ENCODE results near the gene SPATA4. TPM values are rescaled to one million over a fixed set of nuclear protein-coding genes. Genes with fewer than 3 reads are reported as not detected.
A peak's percentile ranks its signal among the peaks of the same experiment; 100 is the strongest.

SPATA4 gene
- not detected for total RNA-seq

DNA sequence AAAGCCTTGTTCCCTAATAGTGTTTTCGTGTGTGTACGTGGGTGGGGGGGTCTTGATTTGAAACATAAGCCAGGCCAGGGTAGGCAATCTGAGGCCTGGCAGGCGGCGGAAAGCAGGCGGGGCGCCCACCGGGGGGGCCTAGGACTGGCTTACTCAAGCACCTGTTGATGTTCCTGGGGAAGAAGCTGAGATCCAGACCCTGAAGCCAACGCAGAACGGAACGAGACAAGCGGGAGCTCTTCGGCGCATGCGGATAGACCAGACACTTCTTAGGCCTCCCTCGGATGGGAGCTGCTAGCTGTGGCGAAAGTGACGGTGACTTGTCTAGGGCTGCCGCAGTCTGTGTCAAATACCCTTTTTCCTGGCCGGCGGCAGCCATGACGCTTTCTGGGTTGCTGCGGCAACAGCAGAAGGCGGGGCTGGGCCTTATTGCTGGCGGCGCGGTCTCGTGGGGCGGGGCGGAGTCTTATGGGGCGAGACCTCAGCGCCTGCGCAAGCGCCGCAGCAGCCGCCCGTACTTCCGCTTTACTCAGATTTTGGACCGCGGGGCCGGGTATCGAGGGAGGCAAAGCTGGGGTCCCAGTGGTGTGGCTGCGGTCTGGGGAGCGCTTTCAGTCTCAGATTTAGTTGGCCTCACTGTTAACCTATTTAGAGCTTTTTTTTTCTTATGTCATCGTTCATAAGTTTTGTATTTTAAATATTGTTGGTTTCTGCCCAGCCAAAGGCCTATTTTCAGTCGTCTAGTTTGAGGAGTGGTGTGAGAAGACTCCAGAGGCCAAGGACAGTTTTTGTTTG, at the start of gene SPATA4:
Gene SPATA4 (minus strand): TSS at position 402 of the 795 bp plus-strand sequence. CDS start 23 bp downstream, at position 379.
- intact Hi-C loops (cut with DNase I; ENCODE audit: low total_unique reads): no loop called here
- TF ChIP-seq, protein P1, sequence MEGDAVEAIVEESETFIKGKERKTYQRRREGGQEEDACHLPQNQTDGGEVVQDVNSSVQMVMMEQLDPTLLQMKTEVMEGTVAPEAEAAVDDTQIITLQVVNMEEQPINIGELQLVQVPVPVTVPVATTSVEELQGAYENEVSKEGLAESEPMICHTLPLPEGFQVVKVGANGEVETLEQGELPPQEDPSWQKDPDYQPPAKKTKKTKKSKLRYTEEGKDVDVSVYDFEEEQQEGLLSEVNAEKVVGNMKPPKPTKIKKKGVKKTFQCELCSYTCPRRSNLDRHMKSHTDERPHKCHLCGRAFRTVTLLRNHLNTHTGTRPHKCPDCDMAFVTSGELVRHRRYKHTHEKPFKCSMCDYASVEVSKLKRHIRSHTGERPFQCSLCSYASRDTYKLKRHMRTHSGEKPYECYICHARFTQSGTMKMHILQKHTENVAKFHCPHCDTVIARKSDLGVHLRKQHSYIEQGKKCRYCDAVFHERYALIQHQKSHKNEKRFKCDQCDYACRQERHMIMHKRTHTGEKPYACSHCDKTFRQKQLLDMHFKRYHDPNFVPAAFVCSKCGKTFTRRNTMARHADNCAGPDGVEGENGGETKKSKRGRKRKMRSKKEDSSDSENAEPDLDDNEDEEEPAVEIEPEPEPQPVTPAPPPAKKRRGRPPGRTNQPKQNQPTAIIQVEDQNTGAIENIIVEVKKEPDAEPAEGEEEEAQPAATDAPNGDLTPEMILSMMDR (IDR thresholded peaks at IDR 0.05): no peak
- no peak for TF ChIP-seq POLR2A (IDR thresholded peaks at IDR 0.05)
- H3K4me3 ChIP-seq (ENCODE audit: low read depth, poor library complexity, severe bottlenecking): peak within 1 kb of the TSS; percentile 39
- WGBS, 2 donors: 0 to 2% methylated on average over 43 to 44 of the region's 45 CpGs
- peak; percentile 90 to 98 for DNase-seq (ENCODE audit: low spot score in 2 of 2)

DNA sequence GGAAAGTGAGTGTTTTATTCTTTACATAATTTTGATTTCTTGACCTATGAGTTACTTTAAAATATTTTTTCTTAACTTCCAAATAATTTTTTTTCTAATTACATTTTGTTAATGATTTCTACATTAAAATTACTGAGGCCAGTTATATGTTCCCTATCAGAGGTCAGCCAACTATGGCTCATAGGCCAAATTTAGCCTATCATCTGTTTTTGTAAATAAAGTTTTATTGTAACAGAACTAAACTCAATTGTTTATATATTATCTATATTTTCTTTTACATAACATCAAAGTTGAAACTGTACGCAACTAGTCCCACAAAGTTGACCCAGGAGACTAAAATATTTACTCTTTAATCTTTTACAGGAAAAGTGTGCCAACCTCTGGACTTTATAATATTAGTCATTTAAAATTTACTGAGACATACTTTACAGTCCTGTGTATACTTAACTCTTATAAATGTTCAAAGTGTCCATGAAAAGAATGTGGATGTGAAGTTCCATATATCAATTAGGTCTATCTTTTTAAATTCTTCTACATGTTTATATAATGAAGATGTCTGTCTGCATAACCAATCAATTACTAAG, 47.5 kb upstream of the SPATA4 start:
- WGBS, 2 donors: 92 to 94% methylated on average over 1 of the region's 1 CpG
- intact Hi-C loops (cut with DNase I; ENCODE audit: low total_unique reads): no loop called here
- TF ChIP-seq, protein P1 (IDR thresholded peaks at IDR 0.05): no peak
- TF ChIP-seq POLR2A (IDR thresholded peaks at IDR 0.05): no peak
- DNase-seq (ENCODE audit: low spot score in 2 of 2): no peak
- H3K4me3 ChIP-seq (ENCODE audit: low read depth, poor library complexity, severe bottlenecking): no peak overlapping the region

DNA sequence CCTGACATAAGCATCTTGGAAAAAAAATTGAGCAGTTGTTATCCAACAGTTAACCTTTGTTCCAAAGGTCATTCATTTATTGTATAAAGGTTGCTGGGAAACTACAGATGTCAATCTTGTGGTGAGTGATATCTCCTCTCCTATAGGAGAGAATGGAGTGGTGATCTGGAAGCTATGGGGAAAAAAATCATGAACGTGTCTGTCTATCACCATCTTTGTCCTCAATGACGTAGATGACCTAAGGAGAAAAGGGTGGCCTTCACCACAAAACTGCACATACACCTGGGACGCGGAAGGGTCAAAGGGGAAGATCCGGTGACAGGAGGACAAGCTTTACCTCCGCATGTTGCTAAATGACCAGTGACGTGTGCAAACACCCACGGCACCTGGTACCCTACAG, 46.3 kb upstream of the SPATA4 start:
- no peak for DNase-seq (ENCODE audit: low spot score in 2 of 2)
- intact Hi-C loops (cut with DNase I; ENCODE audit: low total_unique reads): no loop called here
- TF ChIP-seq, protein P1 (IDR thresholded peaks at IDR 0.05): no peak
- no peak for TF ChIP-seq POLR2A (IDR thresholded peaks at IDR 0.05)
- H3K4me3 ChIP-seq (ENCODE audit: low read depth, poor library complexity, severe bottlenecking): no peak overlapping the region
- WGBS, 2 donors: 89 to 91% methylated on average over 8 of the region's 8 CpGs

DNA sequence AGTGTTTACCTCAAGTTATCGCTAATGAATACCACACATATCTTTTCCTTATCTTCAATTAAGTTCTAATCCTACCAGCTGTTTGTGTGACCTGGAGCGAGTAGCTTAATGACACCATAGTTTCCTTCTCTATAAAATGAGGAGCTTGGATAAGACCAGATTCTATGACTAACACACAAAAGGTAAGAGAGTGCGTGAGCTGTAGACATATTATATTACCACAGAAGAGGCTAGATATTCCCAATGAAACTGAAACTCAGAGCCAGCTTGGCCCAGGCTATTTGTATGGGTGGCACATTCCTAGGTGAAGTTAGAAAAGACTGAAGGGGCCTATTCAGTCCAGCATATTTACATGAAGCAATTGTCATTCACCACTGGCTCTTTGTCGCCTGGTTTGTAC, 43.4 kb upstream of the SPATA4 start:
- no peak overlapping the region for H3K4me3 ChIP-seq (ENCODE audit: low read depth, poor library complexity, severe bottlenecking)
- no peak for TF ChIP-seq POLR2A (IDR thresholded peaks at IDR 0.05)
- TF ChIP-seq, protein P1 (IDR thresholded peaks at IDR 0.05): no peak
- intact Hi-C loops (cut with DNase I; ENCODE audit: low total_unique reads): no loop called here
- 65 to 68% methylated on average over 4 of the region's 4 CpGs for WGBS, 2 donors
- no peak for DNase-seq (ENCODE audit: low spot score in 2 of 2)

DNA sequence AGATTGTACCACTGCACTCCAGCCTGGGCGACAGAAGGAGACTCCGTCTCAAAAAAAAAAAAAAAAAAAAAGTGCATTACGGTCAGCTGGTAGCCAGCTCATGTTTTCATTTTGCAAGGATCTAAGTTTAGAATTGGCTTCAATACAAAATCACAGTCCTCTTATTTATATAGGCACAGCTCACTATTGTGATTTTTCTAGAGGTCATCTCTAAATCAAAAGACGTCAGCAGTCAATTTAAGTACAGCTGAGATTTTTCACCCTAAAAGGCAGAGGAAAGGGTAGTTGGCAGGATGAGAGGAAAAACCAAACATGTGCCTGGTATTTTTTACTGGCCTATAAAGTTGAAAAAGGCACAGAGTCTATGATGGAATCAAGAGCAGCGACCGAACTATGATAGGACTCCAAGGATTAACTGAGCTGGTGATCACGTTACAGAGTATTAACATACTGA, 42.8 kb upstream of the SPATA4 start:
- H3K4me3 ChIP-seq (ENCODE audit: low read depth, poor library complexity, severe bottlenecking): no peak overlapping the region
- no peak for DNase-seq (ENCODE audit: low spot score in 2 of 2)
- WGBS, 2 donors: 58% methylated on average over 7 of the region's 7 CpGs
- TF ChIP-seq, protein P1 (IDR thresholded peaks at IDR 0.05): no peak
- TF ChIP-seq POLR2A (IDR thresholded peaks at IDR 0.05): no peak
- intact Hi-C loops (cut with DNase I; ENCODE audit: low total_unique reads): no loop called here
